ENCODE measurements around the gene KMO.
A peak's percentile ranks its signal among the peaks of the same experiment; 100 is the strongest.

Gene KMO

GRCh38 chr1:241603731-241604245 lies 71.6 kb downstream of the KMO start:
- TF ChIP-seq CTCF (IDR thresholded peaks at IDR 0.05; ENCODE audit: borderline replicate concordance, extremely low read depth, low read length, poor library complexity, severe bottlenecking), result no peak
- TF ChIP-seq EZH2 (IDR thresholded peaks at IDR 0.05; ENCODE audit: borderline replicate concordance, low read depth, low read length, severe bottlenecking), result no peak
- no peak overlapping the region for H3K4me2 ChIP-seq (ENCODE audit: insufficient read depth, low read length)
- H3K9ac ChIP-seq (ENCODE audit: low read depth, low read length), result no peak overlapping the region
- DNase-seq (no peak), ATAC-seq (ENCODE audit: insufficient read depth, low read depth) (no peak)
- no peak overlapping the region for H3K27ac ChIP-seq (ENCODE audit: low read length)
- H3K4me1 ChIP-seq (ENCODE audit: insufficient read depth, low read length), result no peaks in the 10 kb centered on the region
- no peaks in the 10 kb centered on the region; the same call in 1 of the 2 replicates for H3K36me3 ChIP-seq (ENCODE audit: insufficient read depth, low read length)
- H3K79me2 ChIP-seq (ENCODE audit: insufficient read depth, low read length), result no peaks in the 10 kb centered on the region
- no peak overlapping the region for H2AFZ ChIP-seq (ENCODE audit: low read depth, low read length)
- no peaks in the 10 kb centered on the region for H3K9me3 ChIP-seq (ENCODE audit: insufficient read depth, low read length, severe bottlenecking)
- no peaks in the 10 kb centered on the region for H4K20me1 ChIP-seq (ENCODE audit: insufficient read depth, low read length)
- H3K4me3 ChIP-seq (ENCODE audit: low read depth in 1 of 2, low read length in 2 of 2), result no peak overlapping the region
- H3K27me3 ChIP-seq (ENCODE audit: insufficient read depth, low read length, poor library complexity), result no peaks in the 10 kb centered on the region

GRCh38 chr1:241605146-241605805 lies 73.1 kb downstream of the KMO start:
- Histone ChIP-seq H2AFZ (ENCODE audit: low read depth, low read length) (no peak overlapping the region), H3K27me3 (ENCODE audit: insufficient read depth, low read length, poor library complexity) (no peaks in the 10 kb centered on the region), H3K4me1 (ENCODE audit: insufficient read depth, low read length) (no peaks in the 10 kb centered on the region), H4K20me1 (ENCODE audit: insufficient read depth, low read length) (no peaks in the 10 kb centered on the region), H3K36me3 (ENCODE audit: insufficient read depth, low read length) (no peaks in the 10 kb centered on the region; the same call in 1 of the 2 replicates), H3K4me2 (ENCODE audit: insufficient read depth, low read length) (no peak overlapping the region), H3K4me3 (ENCODE audit: low read depth in 1 of 2, low read length in 2 of 2) (no peak overlapping the region), H3K9me3 (ENCODE audit: insufficient read depth, low read length, severe bottlenecking) (no peaks in the 10 kb centered on the region), H3K9ac (ENCODE audit: low read depth, low read length) (no peak overlapping the region), H3K79me2 (ENCODE audit: insufficient read depth, low read length) (no peaks in the 10 kb centered on the region), H3K27ac (ENCODE audit: low read length) (no peak overlapping the region)
- TF ChIP-seq CTCF (IDR thresholded peaks at IDR 0.05; ENCODE audit: borderline replicate concordance, extremely low read depth, low read length, poor library complexity, severe bottlenecking), result peak; percentile 58
- no peak for TF ChIP-seq EZH2 (IDR thresholded peaks at IDR 0.05; ENCODE audit: borderline replicate concordance, low read depth, low read length, severe bottlenecking)
- ATAC-seq (ENCODE audit: insufficient read depth, low read depth) (peak; percentile 42; the same call in 1 of the 3 replicates), DNase-seq (no peak)

GRCh38 chr1:241606544-241606943 lies 74.4 kb downstream of the KMO start:
- Histone ChIP-seq H3K9me3 (ENCODE audit: insufficient read depth, low read length, severe bottlenecking) (no peaks in the 10 kb centered on the region), H3K27ac (ENCODE audit: low read length) (no peak overlapping the region), H3K4me3 (ENCODE audit: low read depth in 1 of 2, low read length in 2 of 2) (no peak overlapping the region), H3K27me3 (ENCODE audit: insufficient read depth, low read length, poor library complexity) (no peaks in the 10 kb centered on the region), H4K20me1 (ENCODE audit: insufficient read depth, low read length) (no peaks in the 10 kb centered on the region), H2AFZ (ENCODE audit: low read depth, low read length) (no peak overlapping the region), H3K36me3 (ENCODE audit: insufficient read depth, low read length) (no peaks in the 10 kb centered on the region; the same call in 1 of the 2 replicates), H3K9ac (ENCODE audit: low read depth, low read length) (no peak overlapping the region), H3K79me2 (ENCODE audit: insufficient read depth, low read length) (no peaks in the 10 kb centered on the region), H3K4me1 (ENCODE audit: insufficient read depth, low read length) (no peaks in the 10 kb centered on the region), H3K4me2 (ENCODE audit: insufficient read depth, low read length) (no peak overlapping the region)
- DNase-seq, result no peak
- TF ChIP-seq EZH2 (IDR thresholded peaks at IDR 0.05; ENCODE audit: borderline replicate concordance, low read depth, low read length, severe bottlenecking) (no peak), CTCF (IDR thresholded peaks at IDR 0.05; ENCODE audit: borderline replicate concordance, extremely low read depth, low read length, poor library complexity, severe bottlenecking) (no peak)
- ATAC-seq (ENCODE audit: insufficient read depth, low read depth), result no peak

All from DND-41 (cell line).